CD1c-positive myeloid dendritic cell (primary cell): ENCODE data around the gene PTCRA.

Experiments used
- DNase-seq: peaks from one replicate; pipeline ENCODE4 v3.0.0-alpha.2; 2016; ENCODE audit errors: extremely low spot score

PTCRA gene

DNA sequence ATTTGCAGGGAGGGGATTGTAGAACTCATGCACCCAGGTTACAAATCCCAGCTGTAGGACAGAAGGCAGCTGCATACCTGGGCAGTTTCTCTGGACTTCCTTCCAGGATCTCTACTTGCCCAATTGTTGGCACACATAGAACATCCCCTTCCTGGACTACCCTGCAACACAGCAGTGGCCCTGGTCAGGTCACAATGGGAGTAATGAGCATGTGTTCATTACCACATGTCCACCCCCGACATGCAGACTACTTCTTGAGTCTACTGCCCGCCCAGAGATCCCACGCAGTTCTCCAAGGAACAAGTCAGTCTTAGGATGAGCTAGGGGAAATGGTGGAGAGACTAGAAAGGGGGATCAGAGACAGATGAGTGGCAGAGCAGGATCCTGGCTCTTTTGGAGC lies 58.1 kb downstream of the PTCRA start:
- peak; percentile 20 for DNase-seq

DNA sequence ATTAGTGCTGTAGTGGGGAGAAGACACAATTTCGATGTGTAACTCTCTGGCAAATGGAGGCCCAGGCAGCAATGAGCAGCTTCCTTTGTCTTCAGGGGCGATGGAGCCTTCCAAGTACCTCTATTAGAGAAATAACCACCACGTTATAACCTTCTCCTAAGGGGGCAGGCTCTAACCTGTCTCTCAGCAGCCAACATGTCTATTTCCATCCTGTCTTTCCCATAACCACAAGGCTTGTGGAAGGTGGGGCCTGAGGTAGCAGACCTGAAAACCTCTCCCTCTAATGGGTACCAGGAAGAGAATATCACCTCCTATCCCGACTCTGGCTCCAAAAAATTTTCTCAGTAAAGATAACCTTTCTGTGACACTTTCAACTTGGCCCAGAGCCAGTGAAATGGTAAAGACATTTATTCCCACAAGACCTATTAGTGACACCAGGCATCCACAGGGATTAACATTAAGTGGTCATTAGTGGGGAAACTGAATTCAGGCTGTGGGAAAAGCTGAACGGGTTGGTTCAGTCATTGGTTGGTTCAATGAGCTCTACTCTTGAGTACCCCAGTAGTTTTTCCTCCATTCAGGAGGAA lies 59.2 kb downstream of the PTCRA start:
- no peak for DNase-seq
